ENCODE measurements around the gene CA10.

DNA sequence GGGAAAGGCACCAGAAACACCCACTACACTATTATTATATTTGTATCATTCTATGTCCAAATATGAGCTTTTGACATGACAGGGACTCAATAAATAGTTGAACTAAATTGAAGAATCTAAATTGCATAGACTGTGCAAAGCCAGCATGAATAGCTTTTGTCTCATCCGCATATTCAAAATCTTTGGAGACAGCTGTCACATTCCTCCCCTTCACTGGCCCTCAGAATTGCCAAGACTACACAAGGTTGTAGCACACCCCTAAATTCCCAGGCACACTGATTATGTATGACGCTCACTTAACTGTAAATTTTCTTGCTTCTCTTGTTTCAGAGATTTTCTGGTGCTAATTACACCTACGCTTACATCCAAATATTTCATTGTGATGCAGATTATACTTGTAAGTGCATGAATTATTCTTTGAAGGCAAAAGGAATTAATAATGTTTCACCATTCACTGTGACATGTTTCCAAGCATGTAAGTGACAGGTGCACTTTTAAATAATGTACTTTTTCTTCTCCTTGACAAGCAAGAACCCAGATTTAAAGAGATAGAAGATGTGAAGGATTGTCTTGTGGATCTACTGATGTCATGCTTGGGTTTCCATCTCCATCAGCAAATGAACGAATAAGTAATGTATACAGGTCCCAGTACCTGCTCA lies 47.5 kb downstream of the CA10 start:
- TF ChIP-seq HDAC2 (IDR thresholded peaks at IDR 0.05): no peak
- TF ChIP-seq CTCF (IDR thresholded peaks at IDR 0.05 in 2 of 3, conservative IDR thresholded peaks at IDR 0.05 in 1 of 3; ENCODE audit: insufficient read depth in 2 of 3, low read depth in 1 of 3, low read length in 3 of 3): no peak
- no peak for TF ChIP-seq ZBTB7A (IDR thresholded peaks at IDR 0.05; ENCODE audit: borderline replicate concordance, control insufficient read depth, low read depth, low read length)

Measured in K562 (cell line).